HK-2 (cell line): ENCODE data around the gene RAD54L.
"Not testable (repeated sequence)": the region's sequence is repeated elsewhere in the genome, so short reads cannot be mapped to it uniquely, and the experiment has no call there.

ENCODE experiments used
- DNase-seq: peaks from one replicate; pipeline ENCODE4 v3.0.0-alpha.2; 2018; ENCODE audit not compliant: unreplicated experiment

The RAD54L gene

GRCh38 chr1:46285730-46286477, 38.3 kb downstream of the RAD54L start:
- no peak for DNase-seq

DNA sequence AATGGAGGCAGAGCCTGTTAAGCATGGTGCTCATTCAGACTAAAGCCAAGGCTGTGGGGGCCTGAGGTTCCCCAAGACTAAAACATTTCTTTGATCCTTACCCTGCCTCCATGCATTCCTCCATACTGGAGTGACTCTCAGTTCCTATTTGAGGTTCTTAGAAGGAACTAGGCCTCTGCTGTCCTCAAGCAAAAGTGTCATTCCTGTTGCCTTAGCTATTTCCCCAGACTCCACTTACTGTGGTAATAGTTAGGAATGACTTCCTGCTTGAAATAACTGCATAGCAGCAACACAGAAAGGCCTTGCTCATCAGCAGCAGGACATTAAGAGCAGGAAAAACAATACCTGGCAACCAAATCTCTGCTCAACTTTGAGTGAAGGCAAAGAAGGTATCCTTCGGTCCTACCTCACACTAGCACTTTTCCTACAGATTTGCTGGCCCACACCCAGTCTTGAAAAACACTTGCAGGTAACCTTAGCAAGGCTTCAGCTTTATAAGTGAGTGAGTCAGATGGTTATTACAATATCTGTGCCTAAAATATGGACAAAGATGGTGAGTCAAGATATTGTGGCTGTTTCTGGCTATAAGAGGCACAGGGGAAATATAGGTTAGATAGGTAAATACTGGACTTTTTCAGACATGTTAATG, 41.0 kb downstream of the RAD54L start:
- no peak for DNase-seq

DNA sequence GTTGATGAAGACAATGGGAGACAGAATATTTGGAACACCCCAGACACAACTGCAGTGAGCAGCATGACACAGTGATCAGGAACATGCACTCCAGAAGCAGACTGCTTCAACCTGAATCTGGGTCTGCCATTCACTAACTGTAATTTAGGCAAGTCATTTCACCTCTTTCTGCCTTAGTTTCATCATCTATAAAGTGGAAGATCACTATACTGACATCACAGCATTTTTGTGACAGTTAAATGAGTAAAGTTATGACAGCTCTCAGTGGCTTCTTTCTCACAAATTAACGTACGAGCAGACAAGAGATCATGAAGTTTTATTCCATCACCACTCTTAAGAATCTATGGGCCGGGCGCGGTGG, 41.6 kb downstream of the RAD54L start:
- DNase-seq, result no peak

GRCh38 chr1:46289976-46290375, 42.4 kb downstream of the RAD54L start:
- no peak for DNase-seq

DNA sequence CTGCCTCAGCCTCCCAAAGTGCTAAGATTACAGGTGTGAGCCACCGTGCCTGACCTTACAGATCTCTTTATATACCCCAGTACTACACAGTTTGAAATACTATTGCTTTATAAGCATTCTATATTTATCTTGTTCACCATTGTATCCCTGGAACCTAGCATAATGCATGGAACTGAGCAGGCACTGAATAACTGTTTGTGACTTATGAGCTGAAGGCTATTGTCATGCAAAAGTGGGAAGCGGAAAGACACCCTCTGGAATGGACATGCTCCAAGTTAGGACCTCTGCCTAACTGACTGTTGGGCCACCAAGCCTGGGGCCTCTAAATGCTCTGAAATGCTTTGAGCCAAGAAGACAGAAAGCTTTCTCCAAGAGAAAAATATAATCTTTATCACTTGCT, 47.7 kb downstream of the RAD54L start:
- no peak for DNase-seq

DNA sequence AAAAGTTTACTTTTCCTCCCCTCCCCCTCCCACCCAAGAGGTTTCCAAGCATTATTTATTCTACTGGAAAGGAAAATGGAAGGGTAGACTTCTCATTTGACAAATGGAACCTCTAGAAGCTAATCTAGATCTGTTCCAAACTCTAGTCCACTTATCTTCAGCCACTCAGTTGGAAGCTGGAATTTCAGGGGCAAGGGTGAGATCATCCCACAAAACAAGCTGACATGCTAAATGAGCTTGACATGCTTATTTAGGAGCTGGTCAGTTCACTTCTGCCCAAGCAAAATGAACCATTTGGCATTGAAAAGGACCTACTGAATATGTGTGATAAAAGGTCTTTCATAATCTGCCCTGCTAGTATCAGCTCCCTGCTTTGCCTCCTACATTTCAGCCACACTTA, 50.8 kb downstream of the RAD54L start:
- no peak for DNase-seq

- DNase-seq, result no peak
Observed at GRCh38 chr1:46300673-46301405, 53.3 kb downstream of the RAD54L start.

GRCh38 chr1:46301406-46301807, 53.8 kb downstream of the RAD54L start:
- no peak for DNase-seq

- DNase-seq, result peak; percentile 67
Observed at GRCh38 chr1:46301808-46302640, 54.5 kb downstream of the RAD54L start.

- DNase-seq, result peak; percentile 55
Observed at GRCh38 chr1:46302641-46303037, 55.1 kb downstream of the RAD54L start.

GRCh38 chr1:46303038-46303871, 55.7 kb downstream of the RAD54L start, which contains the start of the genes LRRC41 and UQCRH:
TSS of gene LRRC41 (minus strand) at chr1:46303616. CDS start at chr1:46303322, 294 bp downstream.
TSS of gene UQCRH (plus strand) at chr1:46303698. CDS start at chr1:46303767, 69 bp downstream.
- peak; percentile 95 for DNase-seq

DNA sequence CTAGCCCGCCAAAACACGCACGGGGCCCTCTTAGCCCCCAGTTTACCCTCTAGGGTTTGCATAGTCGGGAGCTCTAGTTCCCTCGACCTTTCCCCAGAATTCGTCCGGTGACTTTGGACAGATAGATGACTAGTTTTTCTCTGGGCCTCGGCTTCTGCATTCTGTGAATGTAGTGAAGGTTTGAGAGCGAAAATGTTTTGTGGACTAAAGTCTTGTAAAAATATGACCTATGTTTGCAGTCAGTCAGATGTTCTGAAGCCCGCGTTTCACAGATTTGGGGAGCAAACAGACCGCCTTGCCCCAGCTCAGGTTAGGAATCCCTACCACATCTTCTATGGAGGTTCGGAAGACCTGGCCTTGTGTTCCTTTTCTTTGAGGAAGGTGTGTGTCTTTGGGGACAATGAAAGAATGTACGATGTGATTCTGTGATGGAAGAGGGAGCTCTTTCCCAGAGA, 56.3 kb downstream of the RAD54L start:
- DNase-seq, result no peak

DNA sequence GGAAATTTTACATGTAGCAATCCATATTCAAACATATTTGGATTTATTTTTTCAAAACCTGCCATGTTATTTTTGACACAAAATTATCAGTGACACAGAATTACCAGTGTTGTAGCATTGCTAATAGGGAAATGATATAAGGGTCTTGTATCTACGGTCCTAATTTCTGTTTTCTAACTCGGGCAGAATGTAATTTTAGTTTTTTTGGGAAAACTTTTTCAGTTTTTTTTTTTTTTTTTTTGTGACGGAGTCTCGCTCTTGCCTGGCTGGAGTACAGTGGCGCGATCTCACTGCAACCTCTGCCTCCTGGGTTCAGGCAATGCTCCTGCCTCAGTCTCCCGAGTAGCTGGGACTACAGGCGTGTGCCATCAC, 58.6 kb downstream of the RAD54L start:
- no peak for DNase-seq

GRCh38 chr1:46309401-46310159, 62.0 kb downstream of the RAD54L start:
- DNase-seq, result no peak

DNA sequence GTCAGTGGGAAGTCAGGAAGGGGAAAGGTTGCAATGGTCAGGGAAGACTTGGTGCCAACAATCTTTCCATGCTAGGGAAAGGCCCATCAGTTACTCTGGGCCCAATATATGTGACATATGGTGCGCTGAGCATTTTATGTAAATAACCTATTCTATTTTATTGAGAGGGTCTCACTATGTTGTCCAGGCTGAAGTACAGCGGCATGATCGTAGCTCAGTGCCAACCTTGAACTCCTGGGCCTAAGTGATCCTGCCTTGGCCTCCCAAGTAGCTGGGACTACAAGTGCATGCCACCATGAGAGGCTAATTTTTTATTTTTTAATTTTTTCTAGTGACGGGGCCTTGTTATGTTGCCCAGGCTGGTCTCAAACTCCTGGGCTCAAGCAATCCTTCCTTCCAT, 62.8 kb downstream of the RAD54L start:
- no peak for DNase-seq

- no peak for DNase-seq
Observed at GRCh38 chr1:46315669-46316403, 68.3 kb downstream of the RAD54L start.

DNA sequence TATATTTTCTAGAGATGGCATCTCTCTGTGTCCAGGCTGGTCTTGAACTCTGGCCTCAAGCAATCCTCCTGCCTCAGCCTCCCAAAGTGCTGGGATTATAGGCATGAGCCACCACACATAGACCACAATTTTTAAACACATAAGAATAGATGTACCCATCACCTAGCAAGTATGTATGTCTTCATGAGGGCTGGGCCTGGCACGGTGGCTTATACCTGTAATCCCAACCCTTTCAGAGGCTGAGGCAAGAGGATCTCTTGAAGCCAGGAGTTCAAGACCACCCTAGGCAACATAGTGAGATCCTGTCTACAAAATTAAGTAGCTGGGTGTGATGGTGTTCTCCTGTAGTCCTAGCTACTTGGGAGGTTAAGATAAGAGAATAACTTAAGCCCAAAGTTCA, 69.8 kb downstream of the RAD54L start:
- no peak for DNase-seq

DNA sequence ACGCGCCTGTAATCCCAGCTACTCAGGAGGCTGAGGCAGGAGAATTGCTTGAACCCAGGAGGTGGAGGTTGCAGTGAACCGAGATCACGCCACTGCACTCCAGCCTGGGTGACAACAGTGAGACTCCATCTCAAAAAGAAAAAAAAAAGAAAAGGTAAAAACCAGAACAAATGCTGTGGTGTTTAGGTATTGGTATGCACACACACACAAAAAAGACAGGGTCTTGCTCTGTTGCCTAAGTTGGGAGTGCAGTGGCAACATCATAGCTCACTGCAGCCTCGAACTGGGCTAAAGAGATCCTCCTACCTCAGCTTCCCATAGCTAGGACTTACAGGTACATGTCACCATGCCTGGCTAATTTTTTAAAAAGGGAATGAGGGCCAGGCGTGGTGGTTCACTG, 71.7 kb downstream of the RAD54L start:
- DNase-seq, result not testable (repeated sequence)
